GM19238 (cell line): ENCODE data around the gene LETM1.

Experiments
- DNase-seq: peaks from one replicate; pipeline ENCODE4 v3.0.0; 2011; ENCODE audit warnings: low spot score; ENCODE audit not compliant: insufficient read length

LETM1 gene

DNA sequence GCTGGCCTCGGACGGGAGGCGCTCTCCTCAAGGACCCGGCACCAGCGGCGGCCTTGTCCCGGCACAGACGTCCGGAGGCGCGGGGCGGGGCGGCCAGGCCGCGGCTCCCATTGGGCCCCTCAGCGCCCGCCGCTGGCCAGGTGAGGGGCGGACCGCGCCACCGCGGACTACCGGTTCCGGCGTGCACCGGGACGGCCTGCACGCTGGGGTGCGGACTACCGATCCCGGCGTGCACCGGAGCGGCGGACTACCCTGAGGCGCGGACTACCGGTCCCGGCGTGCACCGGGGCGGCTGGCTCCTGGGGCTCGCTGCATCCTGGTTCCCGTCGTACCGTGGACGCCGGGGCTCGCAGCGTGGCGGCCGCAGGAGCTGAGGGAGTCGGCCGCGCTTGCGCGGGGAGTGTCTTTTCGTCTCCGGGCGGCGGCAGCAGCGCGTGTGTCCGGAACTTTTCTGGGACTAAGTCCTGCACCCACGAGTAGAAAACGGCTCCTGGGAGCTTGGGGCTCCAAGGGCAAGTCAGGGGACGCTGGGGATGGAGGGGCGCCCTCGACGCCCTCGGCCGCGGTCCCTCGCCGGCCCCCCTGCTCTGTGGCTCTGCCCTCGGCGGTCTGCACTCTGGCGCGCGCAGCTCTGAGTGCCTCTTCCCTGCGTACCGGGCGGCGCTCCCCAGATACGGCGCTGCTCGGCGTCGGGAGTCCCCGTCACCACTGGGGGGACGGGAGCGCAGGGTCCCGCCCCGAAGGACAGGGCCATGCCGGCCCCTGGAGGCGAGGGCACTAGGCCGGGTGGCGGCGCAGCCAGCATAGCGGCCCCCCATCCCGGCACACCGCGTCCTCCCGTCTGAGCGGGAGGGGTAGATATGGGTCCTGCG lies at the start of gene LETM1:
LETM1 (minus strand) TSS at position 86 of the 872 bp plus-strand sequence. CDS start 206 bp downstream, outside the sequence.
- DNase-seq = peak; percentile 99

DNA sequence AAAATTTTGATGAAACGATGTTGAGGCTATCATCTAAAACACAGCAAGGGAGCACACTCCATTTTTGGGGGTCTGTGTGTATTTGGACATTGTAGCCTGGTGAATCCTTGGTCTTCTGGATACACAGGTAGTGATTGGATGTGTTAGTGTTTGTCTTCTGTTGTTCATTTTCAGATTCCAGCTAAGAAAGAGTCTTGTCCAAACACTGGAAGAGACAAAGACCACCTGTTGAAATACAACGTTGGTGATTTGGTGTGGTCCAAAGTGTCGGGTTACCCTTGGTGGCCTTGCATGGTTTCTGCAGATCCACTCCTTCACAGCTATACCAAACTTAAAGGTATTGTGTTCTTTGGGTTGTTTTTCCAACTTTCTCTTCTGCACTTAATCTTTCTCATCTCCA lies 48.1 kb upstream of the LETM1 start:
- DNase-seq = no peak

DNA sequence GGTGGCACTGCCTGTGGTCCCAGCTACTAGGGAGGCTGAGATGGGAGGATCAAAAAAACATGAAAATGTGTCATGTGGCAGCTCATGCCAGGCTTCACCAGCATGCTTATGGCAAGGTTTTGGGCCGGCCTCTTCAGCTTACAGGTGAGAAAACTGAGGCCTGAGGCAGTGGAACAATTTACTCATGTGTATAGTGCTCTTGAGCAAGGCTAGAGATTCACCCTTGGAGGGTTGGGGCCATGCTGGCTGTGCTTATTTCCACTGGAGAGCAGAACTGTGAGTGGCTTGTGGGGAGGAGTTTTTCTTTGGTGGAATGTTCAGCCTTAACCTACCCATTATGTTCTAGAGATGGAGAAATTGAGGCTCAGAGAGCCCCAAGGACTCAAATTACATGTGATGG lies 47.1 kb upstream of the LETM1 start:
- no peak for DNase-seq

DNA sequence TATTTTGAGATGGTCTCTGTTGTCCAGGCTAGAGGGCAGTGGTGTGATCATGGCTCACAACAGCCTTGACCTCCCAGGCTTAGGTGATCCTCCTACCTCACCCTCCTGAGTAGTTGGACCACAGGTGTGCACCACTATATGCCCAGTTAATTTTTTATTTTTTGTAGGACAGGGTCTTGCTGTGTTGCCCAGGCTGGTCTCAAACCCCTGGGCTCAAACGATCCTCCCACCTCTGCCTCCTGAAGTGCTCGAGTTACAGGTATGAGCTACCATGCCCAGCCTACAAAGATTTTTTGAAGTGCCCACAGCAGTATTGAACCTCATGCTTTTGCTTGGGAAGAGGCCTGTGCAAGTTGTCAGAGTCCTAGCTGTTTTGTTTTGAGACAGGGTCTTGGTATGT lies 46.3 kb upstream of the LETM1 start:
- no peak for DNase-seq

DNA sequence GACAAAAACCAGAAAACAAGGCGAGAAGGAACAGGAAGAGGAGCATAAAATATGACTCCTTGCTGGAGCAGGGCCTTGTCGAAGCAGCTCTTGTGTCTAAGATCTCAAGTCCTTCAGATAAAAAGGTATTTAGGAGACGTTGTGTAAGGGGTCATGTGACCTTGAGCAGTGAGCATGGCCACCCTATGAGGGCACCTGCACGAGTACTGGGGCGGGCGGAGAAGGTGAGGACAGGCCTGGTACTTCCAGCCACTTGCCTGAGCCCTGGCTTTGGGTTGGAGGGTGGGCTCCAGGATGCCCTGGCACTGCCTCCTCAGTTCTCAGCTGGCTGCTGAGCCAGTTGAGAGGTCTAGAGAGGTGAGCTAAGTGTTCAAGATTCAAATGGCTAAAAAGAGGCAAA lies 45.2 kb upstream of the LETM1 start:
- no peak for DNase-seq

DNA sequence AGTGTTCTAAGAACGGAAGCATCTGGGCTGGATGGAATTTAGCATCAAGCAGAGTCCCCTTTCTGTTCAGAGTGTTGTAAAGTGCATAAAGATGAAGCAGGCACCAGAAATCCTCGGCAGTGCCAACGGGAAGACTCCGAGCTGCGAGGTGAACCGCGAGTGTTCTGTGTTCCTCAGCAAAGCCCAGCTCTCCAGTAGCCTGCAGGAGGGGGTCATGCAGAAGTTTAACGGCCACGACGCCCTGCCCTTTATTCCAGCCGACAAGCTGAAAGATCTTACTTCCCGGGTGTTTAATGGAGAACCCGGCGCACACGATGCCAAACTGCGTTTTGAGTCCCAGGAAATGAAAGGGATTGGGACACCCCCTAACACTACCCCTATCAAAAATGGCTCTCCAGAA lies 44.7 kb upstream of the LETM1 start:
- no peak for DNase-seq

DNA sequence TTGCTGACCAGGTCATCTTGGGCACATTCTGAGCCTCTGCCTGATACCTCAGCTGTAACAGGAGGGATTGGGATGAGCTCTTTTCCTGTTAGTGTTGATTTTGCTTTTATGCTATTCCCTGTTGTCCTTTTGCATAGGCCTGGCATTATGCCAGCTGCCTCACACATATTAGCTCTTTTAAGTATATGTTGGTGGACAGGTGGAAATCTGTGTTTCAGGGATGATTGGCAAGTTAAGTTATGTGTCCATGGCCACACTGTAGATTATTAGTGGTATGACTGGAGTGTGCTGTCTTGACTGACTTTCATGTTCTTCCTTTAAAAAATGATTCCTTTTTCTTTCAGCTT lies 44.1 kb upstream of the LETM1 start:
- no peak for DNase-seq

DNA sequence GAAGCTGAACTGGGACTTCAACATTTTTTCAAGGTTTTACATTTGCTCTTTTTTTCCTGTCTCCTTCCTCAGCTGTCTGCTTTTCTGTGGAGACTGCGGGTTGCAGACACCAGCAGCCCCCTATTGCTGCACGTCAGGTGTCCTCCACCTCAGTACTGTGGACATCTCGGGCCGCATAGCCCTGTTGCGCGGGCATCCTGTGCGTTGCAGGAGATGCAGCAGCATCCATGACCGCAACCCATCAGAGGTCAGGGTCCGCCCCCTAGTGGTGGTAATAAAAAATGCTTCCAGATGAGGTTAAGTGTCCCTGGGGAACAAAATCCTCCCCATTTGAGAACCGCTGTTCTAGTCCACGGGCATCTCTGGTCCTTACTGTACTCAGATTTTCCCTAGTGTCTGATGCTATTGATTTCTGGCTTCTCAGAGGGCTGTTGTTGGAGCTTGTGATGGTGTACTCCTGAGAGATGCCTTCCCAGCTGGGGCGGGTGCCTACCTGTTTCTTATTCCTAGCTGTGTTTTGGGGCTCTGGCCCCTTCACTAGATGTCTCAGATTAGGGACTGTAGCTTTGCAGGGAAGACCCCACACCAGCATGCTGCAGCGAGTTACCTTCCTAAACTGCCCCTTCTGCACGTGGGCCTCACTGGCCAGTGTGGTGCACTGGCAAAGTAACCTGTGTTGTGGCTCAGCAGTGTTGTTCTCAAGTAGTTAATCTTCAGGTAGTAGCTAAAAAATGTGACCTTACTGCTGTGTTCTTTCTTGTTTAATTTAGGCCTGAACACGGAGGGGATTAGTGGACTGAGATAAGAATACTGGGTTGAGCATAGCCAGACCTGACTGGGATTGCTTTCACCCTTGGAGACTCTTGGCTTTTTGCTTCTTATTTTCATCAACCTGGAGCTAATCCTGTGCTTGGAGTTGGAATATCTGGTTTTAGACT lies 43.5 kb upstream of the LETM1 start:
- peak; percentile 78 for DNase-seq

DNA sequence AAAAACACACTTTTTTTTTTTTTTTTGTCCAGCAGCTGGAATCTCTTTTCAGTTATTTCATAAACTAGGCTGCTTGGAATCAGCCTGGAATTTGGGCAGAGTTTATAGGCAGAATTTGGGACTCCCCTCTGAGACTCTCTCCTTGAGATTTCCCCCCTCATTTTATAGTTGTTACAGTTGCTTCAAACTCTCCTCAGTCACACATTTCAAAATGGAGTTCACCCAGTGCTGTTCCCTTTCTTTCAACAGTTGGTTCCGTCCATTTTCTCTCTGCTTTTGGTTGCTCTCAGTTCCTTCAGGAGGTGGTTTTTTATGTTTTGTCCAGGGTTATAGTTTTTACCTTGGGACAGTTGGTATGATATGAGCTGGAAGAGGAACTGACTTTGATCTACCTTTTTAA lies 42.7 kb upstream of the LETM1 start:
- no peak for DNase-seq

DNA sequence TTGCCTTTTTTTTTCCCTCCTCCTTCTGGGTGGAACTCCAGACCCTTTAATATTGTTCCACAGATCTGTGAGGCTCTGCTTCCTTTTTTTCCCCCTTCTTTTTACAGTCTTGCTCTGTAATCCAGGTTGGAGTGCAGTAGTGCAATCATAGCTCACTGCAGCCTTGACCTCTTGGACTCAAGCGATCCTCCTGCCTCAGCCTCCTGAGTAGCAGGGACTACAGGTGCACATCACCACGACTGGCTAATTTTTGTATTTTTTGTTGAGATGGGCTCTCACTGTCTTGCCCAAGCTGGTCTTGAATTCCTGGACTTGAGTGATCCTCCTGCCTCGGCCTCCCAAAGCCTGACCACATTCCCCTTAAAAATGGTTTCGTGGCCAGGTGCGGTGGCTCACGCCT lies 42.1 kb upstream of the LETM1 start:
- no peak for DNase-seq

DNA sequence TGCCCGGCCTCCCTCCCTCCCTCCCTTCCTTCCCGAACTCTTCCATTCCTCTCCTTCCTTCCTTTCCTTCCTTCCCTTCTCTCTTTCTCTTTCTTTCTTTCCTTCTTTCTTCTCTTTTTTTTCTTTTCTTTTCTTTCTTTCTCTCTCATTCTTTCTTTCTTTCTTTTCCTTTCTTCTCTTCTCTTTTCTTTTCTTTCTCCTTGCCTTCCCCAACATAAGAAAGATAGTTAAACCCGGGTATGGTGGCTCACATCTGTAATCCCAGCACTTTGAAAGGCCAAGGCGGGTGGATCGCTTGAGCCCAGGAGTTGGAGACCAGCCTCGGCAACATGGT lies 40.7 kb upstream of the LETM1 start:
- no peak for DNase-seq

DNA sequence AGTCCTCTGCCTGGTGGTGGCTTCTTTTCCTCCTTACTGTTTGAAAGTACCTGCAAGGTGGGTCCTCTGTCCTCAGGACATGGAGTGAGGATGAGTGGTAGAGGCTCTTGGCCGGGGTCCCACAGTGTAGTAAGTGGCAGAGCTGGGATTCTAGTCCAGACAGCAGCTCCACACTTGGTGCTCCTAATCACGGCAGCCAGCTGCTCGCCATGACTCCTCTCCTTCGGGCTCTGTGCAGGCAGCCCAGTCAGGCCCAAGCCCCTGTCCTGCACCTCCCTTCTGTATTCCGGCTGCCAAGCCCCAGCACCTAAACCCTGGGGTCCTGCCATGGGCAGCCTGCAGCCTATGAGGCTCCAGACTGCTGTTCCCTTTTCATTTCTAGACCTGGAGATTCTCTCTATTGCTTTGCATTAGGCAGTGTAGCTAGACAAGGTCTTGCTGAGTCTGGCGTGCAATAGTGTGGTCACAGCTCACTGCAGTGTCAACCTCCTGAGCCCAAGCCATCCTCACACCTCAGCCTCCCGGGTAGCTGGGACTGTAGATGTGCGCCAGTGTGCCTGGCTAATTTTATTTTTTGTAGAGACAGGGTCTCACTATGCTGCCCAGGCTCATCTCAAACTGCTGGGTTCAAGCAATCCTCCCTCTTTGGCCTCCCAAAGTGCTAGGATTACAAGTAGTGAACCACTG lies 40.2 kb upstream of the LETM1 start:
- DNase-seq = no peak

DNA sequence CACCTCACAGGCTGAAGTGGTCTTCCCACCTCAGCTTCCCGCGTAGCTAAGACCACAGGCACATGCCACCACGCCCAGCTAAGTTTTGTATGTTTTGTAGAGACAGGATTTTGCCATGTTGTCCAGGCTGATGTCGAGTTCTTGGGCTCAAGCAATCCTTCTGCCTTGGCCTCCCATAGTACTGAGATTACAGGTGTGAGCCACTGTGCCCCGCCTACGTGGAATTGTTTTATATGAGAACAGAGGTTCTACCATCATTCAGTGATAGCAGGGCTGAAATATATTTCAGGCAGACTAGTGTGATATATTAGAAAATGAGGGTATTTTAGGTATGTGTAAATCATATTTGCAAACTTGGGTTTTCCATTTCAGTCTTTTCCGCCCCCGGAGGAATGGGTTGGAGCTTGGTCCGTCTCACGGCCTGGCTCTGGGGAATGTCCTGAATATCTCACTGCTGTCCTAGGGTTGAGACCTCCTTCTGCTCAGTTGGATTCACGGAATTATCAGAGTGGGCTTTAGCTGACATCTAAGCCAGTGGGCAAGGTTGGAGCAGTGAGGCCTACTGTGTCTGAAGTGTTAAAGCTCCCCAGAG lies 35.1 kb upstream of the LETM1 start:
- no peak for DNase-seq

DNA sequence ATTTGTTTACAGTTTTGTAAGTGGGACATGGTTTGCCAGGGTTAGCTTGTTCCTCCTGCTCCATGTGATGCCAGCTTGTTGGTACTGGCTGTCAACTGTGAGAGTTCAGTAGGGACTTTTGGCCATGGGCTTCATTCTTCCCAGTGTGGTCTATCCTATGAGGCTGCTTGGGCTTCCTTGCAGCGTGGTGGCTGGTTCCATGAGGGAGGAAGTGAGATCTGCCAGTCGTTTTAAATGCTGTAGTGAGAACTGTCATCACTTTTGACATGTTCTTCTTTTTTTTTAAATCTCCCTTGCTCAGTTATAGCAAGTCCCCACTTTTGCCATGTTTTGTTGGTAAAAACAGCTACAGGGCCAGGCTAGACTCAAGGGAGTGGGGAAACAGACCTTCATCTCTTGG lies 31.1 kb upstream of the LETM1 start:
- no peak for DNase-seq

DNA sequence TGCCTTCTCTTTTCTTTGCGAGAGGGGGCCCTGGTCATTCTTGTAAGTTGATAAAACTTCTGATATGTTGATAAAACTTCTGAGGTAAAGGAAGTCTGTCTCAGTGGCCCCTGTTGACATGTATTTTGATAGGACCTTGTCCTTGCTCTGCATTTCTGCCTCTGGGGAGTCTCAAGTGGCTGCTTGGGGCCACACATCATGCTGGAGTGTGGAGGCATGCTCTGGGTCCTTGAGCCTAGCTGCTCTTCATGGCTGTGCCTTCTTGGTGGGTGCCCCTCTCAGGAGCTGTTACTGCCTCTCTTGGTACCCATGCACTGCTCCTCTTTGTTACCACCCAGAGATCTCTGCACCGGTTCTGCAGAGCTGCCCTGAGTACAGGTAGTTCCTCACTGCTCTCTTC lies 29.5 kb upstream of the LETM1 start:
- no peak for DNase-seq

DNA sequence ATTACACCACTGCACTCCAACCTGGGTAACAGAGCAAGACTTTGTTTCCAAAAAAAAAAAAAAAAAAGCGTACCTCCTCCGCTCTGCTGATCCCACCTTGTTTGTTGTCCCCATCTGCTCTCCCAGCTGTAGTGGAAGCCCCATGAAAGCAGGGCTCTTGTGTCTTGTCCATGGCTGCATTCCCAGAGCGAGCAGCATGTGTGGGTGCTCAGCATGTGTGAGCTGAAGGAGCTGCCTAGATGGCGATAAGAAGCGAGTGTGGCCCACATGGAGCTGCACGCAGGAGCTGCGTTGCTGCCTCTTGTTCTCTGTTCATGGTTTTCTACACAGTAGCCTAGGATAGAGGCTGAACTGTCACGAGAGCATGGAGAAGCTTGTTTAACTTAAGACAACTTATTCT lies 27.6 kb upstream of the LETM1 start:
- DNase-seq = no peak

DNA sequence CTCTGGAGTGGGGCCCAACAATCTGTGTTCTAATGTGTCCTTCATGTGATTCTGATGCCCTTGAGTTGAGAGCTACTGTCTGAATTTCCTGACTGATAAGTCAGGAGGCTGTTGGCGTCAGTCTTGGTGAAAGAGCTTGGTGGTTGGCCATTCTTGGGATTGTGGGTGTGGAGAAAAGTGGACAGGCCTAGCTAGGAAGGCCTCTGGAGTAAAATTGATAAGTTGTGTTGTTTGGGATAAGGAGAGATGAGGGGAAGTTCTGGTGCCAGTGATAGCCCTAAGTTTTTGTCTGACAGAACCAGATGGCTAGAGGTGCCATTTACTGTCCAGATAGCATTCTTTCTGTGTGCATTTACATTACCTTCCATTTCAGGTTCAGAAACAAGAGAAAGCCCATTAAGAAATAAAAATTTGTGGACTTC lies 26.9 kb upstream of the LETM1 start:
- DNase-seq = no peak

DNA sequence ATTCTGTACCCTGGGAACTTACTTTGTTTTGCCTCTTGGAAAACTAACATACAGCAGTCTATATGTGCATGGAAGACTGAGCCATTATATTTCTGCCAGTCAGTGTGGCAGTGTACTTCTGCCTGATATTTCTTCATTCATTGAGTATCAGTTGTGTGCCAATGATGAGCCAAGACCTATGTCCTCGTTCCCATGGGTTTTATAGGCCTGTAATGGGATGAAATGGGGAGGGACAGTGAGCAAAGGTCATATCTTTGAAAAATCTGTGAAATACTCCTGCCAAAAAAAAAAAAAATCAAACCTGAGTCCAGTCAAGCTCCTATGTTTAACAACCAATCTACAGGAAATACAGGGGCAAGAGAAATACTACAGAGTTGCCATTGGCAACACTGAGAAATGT lies 24.4 kb upstream of the LETM1 start:
- no peak for DNase-seq

DNA sequence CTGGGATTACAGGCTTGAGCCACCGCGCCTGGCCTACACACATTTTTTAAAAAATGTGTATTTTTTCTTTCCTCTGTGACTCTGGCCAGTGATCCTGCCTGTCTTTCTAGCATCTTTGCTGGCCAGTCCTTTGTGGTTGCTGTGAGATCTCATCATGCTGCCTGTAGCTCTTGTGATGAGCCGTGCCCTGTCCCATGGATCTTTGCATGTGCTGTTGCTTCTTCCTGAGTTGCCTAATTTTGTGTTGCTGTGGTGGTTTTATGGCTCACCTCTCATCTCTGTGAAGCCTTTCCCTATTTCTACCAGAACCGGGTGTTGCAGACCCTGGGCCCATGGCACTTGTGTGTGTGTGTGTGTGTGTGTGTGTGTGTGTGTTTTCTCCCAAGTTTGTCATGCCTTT lies 23.5 kb upstream of the LETM1 start:
- no peak for DNase-seq

DNA sequence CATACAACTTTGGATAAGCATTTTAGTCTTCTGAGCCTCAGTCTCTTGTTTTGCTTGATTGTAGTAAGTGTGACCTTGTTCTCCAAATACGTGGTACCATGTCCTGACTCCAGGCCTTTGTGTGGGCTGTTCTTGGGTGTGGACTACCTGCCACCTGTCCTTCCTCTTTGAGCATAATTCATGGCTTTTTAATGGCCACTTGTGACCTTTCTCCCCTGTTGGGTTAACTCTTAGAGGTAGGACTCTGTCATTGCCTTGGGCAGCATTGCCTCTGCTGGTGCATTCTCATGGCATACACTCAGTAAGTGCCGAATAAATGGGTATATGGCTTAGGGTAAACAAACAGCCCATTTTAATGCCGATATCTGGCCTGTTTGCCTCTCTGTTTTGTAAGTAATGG lies 18.2 kb upstream of the LETM1 start:
- no peak for DNase-seq

DNA sequence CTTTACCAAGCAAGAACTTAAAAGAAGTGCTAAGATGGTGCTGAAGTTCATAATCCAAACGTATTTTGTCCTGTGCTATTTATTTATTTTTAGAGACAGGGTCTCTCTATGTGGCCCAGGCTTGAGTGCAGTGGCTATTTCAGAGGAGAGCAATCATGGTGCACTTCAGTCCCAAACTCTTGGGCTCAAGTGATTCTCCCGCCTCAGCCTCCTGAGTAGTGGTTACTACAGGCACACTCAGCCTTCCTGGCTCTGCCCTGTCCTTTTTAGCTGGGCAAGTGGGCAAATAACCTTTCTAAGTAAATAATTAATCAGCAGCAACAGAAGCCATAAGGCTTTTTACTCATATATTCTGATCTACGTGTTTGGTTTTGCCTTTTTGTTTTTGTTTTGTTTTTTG lies 17.8 kb upstream of the LETM1 start:
- DNase-seq = no peak

DNA sequence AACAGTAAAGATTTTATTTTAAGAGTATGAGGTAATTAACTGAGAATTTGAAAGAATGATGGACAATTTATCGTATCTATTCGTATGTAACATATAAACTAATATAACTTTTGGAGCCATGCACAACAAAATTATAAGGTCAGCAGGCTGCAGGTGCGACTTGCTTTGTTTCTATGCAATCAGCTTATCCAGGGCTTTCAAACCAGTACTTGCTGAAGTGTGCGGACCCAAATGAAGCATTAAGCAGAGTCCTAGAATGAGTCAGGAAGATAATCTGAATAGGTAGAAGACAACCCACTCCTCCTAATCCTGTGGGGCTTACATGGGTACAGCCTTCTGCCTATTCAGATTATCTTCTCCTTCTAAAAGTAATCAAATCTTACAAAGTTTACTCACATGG lies 17.3 kb upstream of the LETM1 start:
- DNase-seq = no peak
